ENCODE data around the gene NGLY1. TPM values are rescaled to one million over a fixed set of nuclear protein-coding genes. Genes with fewer than 3 reads are reported as not detected.

The NGLY1 gene
- total and polyA plus RNA-seq, 10 of the 15 experiments (the other 5 are each of a cell fraction or from before 2014, with no cell fraction given), result 29.8 to 73.5 (median 47.0) TPM

GRCh38 chr3:25818335-25818734 is 35.1 kb upstream of the NGLY1 start:
- TF ChIP-seq MLLT1 (IDR thresholded peaks at IDR 0.05), result no peak
- TF ChIP-seq JUNB (IDR thresholded peaks at IDR 0.05), result 0 out of 2 replicates have a peak, but pooled peaks have one; percentile 8
- TF ChIP-seq HCFC1 (IDR thresholded peaks at IDR 0.05; ENCODE audit: low read length), result no peak
- TF ChIP-seq, protein P1, sequence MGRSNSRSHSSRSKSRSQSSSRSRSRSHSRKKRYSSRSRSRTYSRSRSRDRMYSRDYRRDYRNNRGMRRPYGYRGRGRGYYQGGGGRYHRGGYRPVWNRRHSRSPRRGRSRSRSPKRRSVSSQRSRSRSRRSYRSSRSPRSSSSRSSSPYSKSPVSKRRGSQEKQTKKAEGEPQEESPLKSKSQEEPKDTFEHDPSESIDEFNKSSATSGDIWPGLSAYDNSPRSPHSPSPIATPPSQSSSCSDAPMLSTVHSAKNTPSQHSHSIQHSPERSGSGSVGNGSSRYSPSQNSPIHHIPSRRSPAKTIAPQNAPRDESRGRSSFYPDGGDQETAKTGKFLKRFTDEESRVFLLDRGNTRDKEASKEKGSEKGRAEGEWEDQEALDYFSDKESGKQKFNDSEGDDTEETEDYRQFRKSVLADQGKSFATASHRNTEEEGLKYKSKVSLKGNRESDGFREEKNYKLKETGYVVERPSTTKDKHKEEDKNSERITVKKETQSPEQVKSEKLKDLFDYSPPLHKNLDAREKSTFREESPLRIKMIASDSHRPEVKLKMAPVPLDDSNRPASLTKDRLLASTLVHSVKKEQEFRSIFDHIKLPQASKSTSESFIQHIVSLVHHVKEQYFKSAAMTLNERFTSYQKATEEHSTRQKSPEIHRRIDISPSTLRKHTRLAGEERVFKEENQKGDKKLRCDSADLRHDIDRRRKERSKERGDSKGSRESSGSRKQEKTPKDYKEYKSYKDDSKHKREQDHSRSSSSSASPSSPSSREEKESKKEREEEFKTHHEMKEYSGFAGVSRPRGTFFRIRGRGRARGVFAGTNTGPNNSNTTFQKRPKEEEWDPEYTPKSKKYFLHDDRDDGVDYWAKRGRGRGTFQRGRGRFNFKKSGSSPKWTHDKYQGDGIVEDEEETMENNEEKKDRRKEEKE (IDR thresholded peaks at IDR 0.05), result no peak
- TF ChIP-seq NKRF (conservative IDR thresholded peaks at IDR 0.05), result no peak
- Histone ChIP-seq H4K20me1 (ENCODE audit: control insufficient read depth, insufficient read depth) (no peaks in the 10 kb centered on the region), H3K79me2 (ENCODE audit: control insufficient read depth, insufficient read depth, low read length) (no peaks in the 10 kb centered on the region), H3K4me3 (no peak overlapping the region), H3K4me2 (ENCODE audit: control insufficient read depth, insufficient read depth) (no peak overlapping the region), H3K9me3 (replicated peaks; ENCODE audit: control insufficient read depth, insufficient read depth, low read length) (no peaks in the 10 kb centered on the region), H3K9ac (ENCODE audit: control insufficient read depth, insufficient read depth, low read length) (no peak overlapping the region), H3K27me3 (replicated peaks in 1 of 2; ENCODE audit: control insufficient read depth in 2 of 2, insufficient read depth in 2 of 2, low read length in 1 of 2) (no peaks in the 10 kb centered on the region), H3K36me3 (ENCODE audit: control insufficient read depth in 2 of 2, insufficient read depth in 2 of 2, low read length in 1 of 2) (no peaks in the 10 kb centered on the region), H3K4me1 (ENCODE audit: control insufficient read depth, insufficient read depth, low read length) (peaks cover 3% of the 10 kb centered on the region; the same call in 1 of the 2 replicates), H3K27ac (ENCODE audit: control insufficient read depth, insufficient read depth) (no peak overlapping the region), H2AFZ (ENCODE audit: control insufficient read depth, low read depth, low read length) (no peak overlapping the region)
- SMC1A ChIA-PET (ENCODE audit: uncharacterized antibody, unreplicated experiment), result interaction anchor here (1.1 to 1.3 kb wide), 2 partner anchors 27 to 32 kb away, joined by 3 read pairs; no protein-coding TSS in a partner anchor
- peak; percentile 59 for FAIRE-seq
- CTCF ChIA-PET, result interaction anchor here (2.0 kb wide), 1 partner anchor 170 kb away, joined by 5 read pairs; no protein-coding TSS in a partner anchor
- in situ Hi-C loops (cut with MboI), result no loop called here
- POLR2A ChIA-PET, result no interaction called here
- DNase-seq (ENCODE audit: low read depth, low spot score), result no peak
- 11% methylated on average over 4 of the region's 4 CpGs for WGBS (ENCODE audit: insufficient coverage, insufficient replicate concordance, low lambda C conversion rate, missing lambda C conversion rate)
- peak; percentile 64 for ATAC-seq
- intact Hi-C loops (cut with micrococcal nuclease; ENCODE audit: unreplicated experiment), result no loop called here
- BruUV-seq (replicated peaks), result no TSS peak
- RAD21 ChIA-PET (ENCODE audit: unreplicated experiment), result interaction anchor here (0.8 kb wide), 1 partner anchor 43 kb away, joined by 3 read pairs; no protein-coding TSS in a partner anchor

Measured in GM12878 (cell line).